ENCODE data around the gene CHD2. TPM values are rescaled to one million over a fixed set of nuclear protein-coding genes. Genes with fewer than 3 reads are reported as not detected.
"Not testable (repeated sequence)": the region's sequence is repeated elsewhere in the genome, so short reads cannot be mapped to it uniquely, and the experiment has no call there.

CHD2 gene
- total and polyA plus RNA-seq, 10 of the 15 experiments (the other 5 are each of a cell fraction or from before 2014, with no cell fraction given), result 38.1 to 94.7 (median 63.3) TPM

GRCh38 chr15:92872967-92873366, 27.2 kb upstream of the CHD2 start:
- H4K20me1 ChIP-seq (ENCODE audit: control insufficient read depth, insufficient read depth); H3K9ac ChIP-seq (ENCODE audit: control insufficient read depth, insufficient read depth, low read length); H3K4me3 ChIP-seq; intact Hi-C loops (cut with micrococcal nuclease; ENCODE audit: unreplicated experiment); H3K79me2 ChIP-seq (ENCODE audit: control insufficient read depth, insufficient read depth, low read length); RAD21 ChIA-PET (ENCODE audit: unreplicated experiment); DNase-seq (ENCODE audit: low read depth, low spot score); H3K4me1 ChIP-seq (ENCODE audit: control insufficient read depth, insufficient read depth, low read length); SMC1A ChIA-PET (ENCODE audit: uncharacterized antibody, unreplicated experiment); in situ Hi-C loops (cut with MboI); H3K27me3 ChIP-seq (replicated peaks in 1 of 2; ENCODE audit: control insufficient read depth in 2 of 2, insufficient read depth in 2 of 2, low read length in 1 of 2); H3K4me2 ChIP-seq (ENCODE audit: control insufficient read depth, insufficient read depth); FAIRE-seq; H3K9me3 ChIP-seq (replicated peaks; ENCODE audit: control insufficient read depth, insufficient read depth, low read length); H3K27ac ChIP-seq (ENCODE audit: control insufficient read depth, insufficient read depth); POLR2A ChIA-PET; ATAC-seq; H3K36me3 ChIP-seq (ENCODE audit: control insufficient read depth in 2 of 2, insufficient read depth in 2 of 2, low read length in 1 of 2); BruUV-seq (replicated peaks); H2AFZ ChIP-seq (ENCODE audit: control insufficient read depth, low read depth, low read length): not testable (repeated sequence)
- 100% methylated on average over 6 of the region's 6 CpGs for WGBS (ENCODE audit: insufficient coverage, insufficient replicate concordance, low lambda C conversion rate, missing lambda C conversion rate)
- CTCF ChIA-PET, result interaction anchor here (0.9 kb wide), 1 partner anchor 25 kb away, joined by 4 read pairs; no protein-coding TSS in a partner anchor

GRCh38 chr15:92877000-92877399, 23.1 kb upstream of the CHD2 start:
- Histone ChIP-seq H3K9ac (ENCODE audit: control insufficient read depth, insufficient read depth, low read length) (no peak overlapping the region), H4K20me1 (ENCODE audit: control insufficient read depth, insufficient read depth) (no peaks in the 10 kb centered on the region), H3K4me3 (no peak overlapping the region), H3K27me3 (replicated peaks in 1 of 2; ENCODE audit: control insufficient read depth in 2 of 2, insufficient read depth in 2 of 2, low read length in 1 of 2) (no peaks in the 10 kb centered on the region), H3K36me3 (ENCODE audit: control insufficient read depth in 2 of 2, insufficient read depth in 2 of 2, low read length in 1 of 2) (no peaks in the 10 kb centered on the region), H3K4me1 (ENCODE audit: control insufficient read depth, insufficient read depth, low read length) (peaks cover 5% of the 10 kb centered on the region; the same call in 1 of the 2 replicates), H3K79me2 (ENCODE audit: control insufficient read depth, insufficient read depth, low read length) (peaks cover 1% of the 10 kb centered on the region; the same call in 1 of the 2 replicates), H2AFZ (ENCODE audit: control insufficient read depth, low read depth, low read length) (no peak overlapping the region), H3K27ac (ENCODE audit: control insufficient read depth, insufficient read depth) (no peak overlapping the region), H3K9me3 (replicated peaks; ENCODE audit: control insufficient read depth, insufficient read depth, low read length) (no peaks in the 10 kb centered on the region), H3K4me2 (ENCODE audit: control insufficient read depth, insufficient read depth) (no peak overlapping the region)
- ATAC-seq (no peak), FAIRE-seq (no peak), DNase-seq (ENCODE audit: low read depth, low spot score) (no peak)
- SMC1A ChIA-PET (ENCODE audit: uncharacterized antibody, unreplicated experiment), result interaction anchor here (0.7 kb wide), 1 partner anchor 60 kb away, joined by 3 read pairs; no protein-coding TSS in a partner anchor
- CTCF ChIA-PET, result no interaction called here
- POLR2A ChIA-PET, result no interaction called here
- intact Hi-C loops (cut with micrococcal nuclease; ENCODE audit: unreplicated experiment) (no loop called here), in situ Hi-C loops (cut with MboI) (no loop called here)
- RAD21 ChIA-PET (ENCODE audit: unreplicated experiment), result no interaction called here
- WGBS (ENCODE audit: insufficient coverage, insufficient replicate concordance, low lambda C conversion rate, missing lambda C conversion rate), result 96% methylated on average over 3 of the region's 5 CpGs
- no TSS peak for BruUV-seq (replicated peaks)
- TF ChIP-seq RFX5 (IDR thresholded peaks at IDR 0.05; ENCODE audit: low read depth, low read length) (no peak), NFYA (IDR thresholded peaks at IDR 0.05; ENCODE audit: borderline replicate concordance, low read depth, low read length) (no peak), NRF1 (conservative IDR thresholded peaks at IDR 0.05; ENCODE audit: low read depth, low read length) (no peak), CHD2 (IDR thresholded peaks at IDR 0.05; ENCODE audit: borderline replicate concordance, low read depth, low read length) (no peak), E4F1 (IDR thresholded peaks at IDR 0.05; ENCODE audit: borderline replicate concordance, partially characterized antibody) (no peak), ZNF274 (IDR thresholded peaks at IDR 0.05; ENCODE audit: insufficient read depth, insufficient read length) (no peak), MEF2B (IDR thresholded peaks at IDR 0.05; ENCODE audit: partially characterized antibody, poor library complexity, severe bottlenecking) (no peak), RAD51 (IDR thresholded peaks at IDR 0.05) (no peak), BRCA1 (IDR thresholded peaks at IDR 0.05; ENCODE audit: low read depth, low read length) (no peak), EGR1 (IDR thresholded peaks at IDR 0.05; ENCODE audit: borderline replicate concordance in 1 of 2, low read depth in 2 of 2, low read length in 2 of 2) (no peak), EZH2 (IDR thresholded peaks at IDR 0.05; ENCODE audit: borderline replicate concordance, control insufficient read depth, low read depth, low read length) (no peak), CEBPB (IDR thresholded peaks at IDR 0.05; ENCODE audit: borderline replicate concordance in 1 of 2, low read depth in 2 of 2, low read length in 2 of 2) (no peak), PBX3 (IDR thresholded peaks at IDR 0.05; ENCODE audit: insufficient replicate concordance, low read depth, low read length) (no peak)

All from GM12878 (cell line).